CD14-positive monocyte (primary cell): ENCODE results near the gene CDRT4. TPM values are rescaled to one million over a fixed set of nuclear protein-coding genes. Genes with fewer than 3 reads are reported as not detected.
A peak's percentile ranks its signal among the peaks of the same experiment; 100 is the strongest.

Experiments
- DNase-seq, 3 donors: peaks; one replicate each; pipeline ENCODE4 v3.0.0-alpha.2; 2011 to 2022
- H2AFZ ChIP-seq: 2 replicates; pipeline ENCODE4 v1.6.0; 2012; ENCODE audit warnings: mild to moderate bottlenecking, low read depth, low read length, inconsistent platforms; ENCODE audit not compliant: insufficient read depth, poor library complexity, severe bottlenecking
- H3K27ac ChIP-seq, 2 donors: 1 replicate in 1 of 2; 2 replicates in 1 of 2; pipeline ENCODE4 v1.5.1; 2012 to 2013; ENCODE audit warnings: low read length in 2 of 2, control low read depth in 1 of 2, inconsistent platforms in 1 of 2, low read depth in 1 of 2, mild to moderate bottlenecking in 1 of 2
- H3K27me3 ChIP-seq, 2 donors: one replicate each; pipeline versions ENCODE4 v1.6.0 to v1.6.1; 2011 to 2013; ENCODE audit warnings: low read length in 2 of 2; ENCODE audit not compliant: control insufficient read depth in 2 of 2, insufficient read depth in 2 of 2
- H3K36me3 ChIP-seq, 2 donors: replicated peaks in 1 of 2; 1 replicate in 1 of 2; 2 replicates in 1 of 2; pipeline versions ENCODE4 v1.5.1 to v1.6.1; 2012 to 2013; ENCODE audit warnings: low read length in 2 of 2, control low read depth in 1 of 2, inconsistent platforms in 1 of 2, mild to moderate bottlenecking in 1 of 2; ENCODE audit not compliant: insufficient read depth in 2 of 2, control insufficient read depth in 1 of 2
- H3K4me1 ChIP-seq, 2 donors: 1 replicate in 1 of 2; 2 replicates in 1 of 2; pipeline versions ENCODE4 v1.5.1 to v1.6.1; 2012 to 2013; ENCODE audit warnings: low read length in 2 of 2, control low read depth in 1 of 2, inconsistent platforms in 1 of 2, mild to moderate bottlenecking in 1 of 2, moderate library complexity in 1 of 2; ENCODE audit not compliant: insufficient read depth in 2 of 2, control insufficient read depth in 1 of 2
- H3K4me2 ChIP-seq: replicated peaks from 2 replicates; pipeline ENCODE3; 2012; ENCODE audit warnings: low read length, moderate library complexity, mild to moderate bottlenecking; ENCODE audit not compliant: poor library complexity, severe bottlenecking; ENCODE audit errors: extremely low read depth
- H3K4me3 ChIP-seq, 3 experiments: fragments of 200-600 bp in 1 of 3; sonication (generic) in 1 of 3; replicated peaks in 1 of 3; 1 replicate in 2 of 3; 2 replicates in 1 of 3; pipeline ENCODE4 v1.5.1; 2011 to 2013; ENCODE audit warnings: low read length in 3 of 3, mild to moderate bottlenecking in 3 of 3, control low read depth in 2 of 3, low read depth in 2 of 3, inconsistent platforms in 1 of 3, moderate library complexity in 1 of 3
- H3K79me2 ChIP-seq: 2 replicates; pipeline ENCODE4 v1.6.0; 2012; ENCODE audit warnings: mild to moderate bottlenecking, control low read depth, inconsistent platforms, low read length, moderate library complexity; ENCODE audit not compliant: insufficient read depth
- H3K9ac ChIP-seq: 2 replicates; pipeline ENCODE4 v1.6.0; 2017; ENCODE audit warnings: low read length, mild to moderate bottlenecking; ENCODE audit not compliant: insufficient read depth, poor library complexity, severe bottlenecking
- H3K9me3 ChIP-seq, 2 donors: replicated peaks in 1 of 2; 1 replicate in 1 of 2; 2 replicates in 1 of 2; pipeline versions ENCODE4 v1.5.1 to v1.6.1; 2012 to 2013; ENCODE audit warnings: low read length in 2 of 2, control low read depth in 1 of 2; ENCODE audit not compliant: control insufficient read depth in 1 of 2, insufficient read depth in 1 of 2
- H4K20me1 ChIP-seq: 2 replicates; pipeline ENCODE4 v1.6.0; 2012; ENCODE audit warnings: mild to moderate bottlenecking, low read length, control low read depth, moderate library complexity; ENCODE audit not compliant: insufficient read depth
- H3K27ac Mint-ChIP-seq, 7 donors: one replicate each; pipeline ENCODE4 v1.8.0; 2020; ENCODE audit warnings: mild to moderate bottlenecking in 7 of 7, mixed read lengths in 7 of 7, moderate library complexity in 6 of 7, inconsistent platforms in 2 of 7
- H3K27me3 Mint-ChIP-seq, 3 donors: one replicate each; pipeline ENCODE4 v1.8.0; 2021 to 2022; ENCODE audit warnings: low read depth in 3 of 3, mild to moderate bottlenecking in 3 of 3, mixed read lengths in 3 of 3, moderate library complexity in 3 of 3, inconsistent platforms in 1 of 3
- H3K36me3 Mint-ChIP-seq, 2 donors: one replicate each; pipeline ENCODE4 v1.8.0; 2020; ENCODE audit warnings: mixed read lengths in 2 of 2, inconsistent platforms in 1 of 2, mild to moderate bottlenecking in 1 of 2
- H3K4me1 Mint-ChIP-seq: one replicate; pipeline ENCODE4 v1.8.0; 2020; ENCODE audit warnings: mild to moderate bottlenecking, mixed read lengths
- H3K4me3 Mint-ChIP-seq, 2 donors: one replicate each; pipeline ENCODE4 v1.8.0; 2020; ENCODE audit warnings: mild to moderate bottlenecking in 2 of 2, mixed read lengths in 2 of 2, moderate library complexity in 1 of 2
- H3K9me3 Mint-ChIP-seq, 7 donors: one replicate each; pipeline ENCODE4 v1.8.0; 2020 to 2022; ENCODE audit warnings: mixed read lengths in 7 of 7, mild to moderate bottlenecking in 6 of 7, moderate library complexity in 6 of 7, inconsistent platforms in 2 of 7
- WGBS: methylation state at CpG from one replicate; pipeline ENCODE4 v1.1.5; 2013; ENCODE audit warnings: missing lambda C conversion rate; ENCODE audit not compliant: insufficient coverage; 5-methylcytosine and 5-hydroxymethylcytosine counted together
- intact Hi-C, 2 donors: fragments of 100-400 bp; cut with micrococcal nuclease; formaldehyde crosslinking; loops; one replicate each; pipeline versions ENCODE4 v1.15.0 to v1.15.1; 2023
- polyA plus RNA-seq, 3 donors: library from polyadenylated mRNA; depleted of rRNA in 1 of 3; unstranded in 2 of 3; stranded (reverse) in 1 of 3; fragments of 300-500 nt in 2 of 3; fragments of >200 nt in 1 of 3; fragmentation: Illumina TruSeq in 2 of 3; gene quantifications; 1 replicate in 2 of 3; 2 replicates in 1 of 3; pipeline ENCODE4 v1.2.3, GENCODE V29; 2012 to 2021
- TF ChIP-seq, protein P1 (sequence below): fragments of 200-600 bp; IDR thresholded peaks from one replicate; pipeline ENCODE4 v1.8.0; 2022; ENCODE audit warnings: antibody characterized with exemption, mild to moderate bottlenecking

CDRT4 gene
- polyA plus RNA-seq, 3 donors: 0.34 to 0.71 TPM; not detected in 1

DNA sequence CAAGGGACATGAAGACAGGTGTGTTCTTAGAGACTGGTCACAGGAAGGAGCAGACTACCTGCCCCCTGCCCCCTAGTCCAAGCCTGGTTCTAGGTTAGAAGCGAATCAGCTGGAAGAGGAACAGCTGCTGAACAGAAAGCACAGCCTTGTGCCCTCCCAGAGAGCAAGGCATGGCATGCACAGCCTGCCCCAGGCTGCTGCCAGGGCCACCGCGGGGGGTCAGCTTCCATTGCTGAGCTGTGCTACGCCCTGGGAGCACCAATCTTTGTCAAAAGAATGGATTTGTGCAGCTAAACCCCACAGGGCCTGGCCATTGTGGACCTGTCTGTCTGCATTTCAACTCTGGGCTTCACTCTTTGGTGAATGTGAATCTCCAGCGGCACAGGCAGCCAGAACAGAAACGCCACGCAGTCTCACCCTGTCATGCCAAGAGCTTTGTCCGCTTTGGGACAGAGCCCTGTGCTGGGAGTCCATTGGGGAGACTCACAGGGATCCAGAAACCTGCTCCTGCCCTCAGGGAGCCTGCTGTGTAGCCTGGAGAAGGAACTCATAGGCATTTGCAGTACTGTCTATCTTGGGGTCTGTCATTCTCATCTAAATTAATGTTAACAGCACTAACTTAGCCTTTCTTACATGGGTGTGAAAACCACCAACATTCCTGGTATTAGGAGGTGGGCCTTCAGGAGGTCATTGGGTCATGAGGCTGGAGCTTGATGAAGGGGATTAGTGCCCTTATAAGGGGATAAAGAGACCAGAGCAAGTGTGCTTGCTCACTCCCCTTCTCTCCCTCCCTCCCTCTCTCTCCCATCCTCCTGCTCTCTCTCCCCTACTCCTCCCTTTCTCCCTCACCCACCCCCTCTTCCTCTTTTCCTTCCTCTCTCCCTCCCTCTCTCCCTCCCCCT, 25.6 kb upstream of the CDRT4 start:
- DNase-seq: no peak
- Mint-ChIP-seq H3K9me3 (peaks cover 0 to 6% (median 2%) of the 10 kb centered on the region in 7 donors), H3K4me3 (no peak overlapping the region), H3K27me3 (peaks cover 0 to 3% (median 1%) of the 10 kb centered on the region in 3 donors), H3K27ac (peak overlapping the region in 1 of 7 donors; percentile 32), H3K4me1 (peaks cover 8% of the 10 kb centered on the region), H3K36me3 (peaks cover 1 to 3% of the 10 kb centered on the region in 2 donors)
- Histone ChIP-seq H3K27me3 (no peaks in the 10 kb centered on the region), H3K9me3 (peaks cover 0 to 5% of the 10 kb centered on the region in 2 donors), H3K4me2 (no peak overlapping the region), H3K9ac (no peak overlapping the region), H3K79me2 (no peaks in the 10 kb centered on the region), H2AFZ (no peak overlapping the region), H3K36me3 (no peaks in the 10 kb centered on the region), H3K4me3 (no peak overlapping the region), H3K4me1 (no peaks in the 10 kb centered on the region), H4K20me1 (no peaks in the 10 kb centered on the region), H3K27ac (no peak overlapping the region)
- intact Hi-C loops: no loop called here
- WGBS: 94% methylated on average over 8 of the region's 8 CpGs
- TF ChIP-seq, protein P1, sequence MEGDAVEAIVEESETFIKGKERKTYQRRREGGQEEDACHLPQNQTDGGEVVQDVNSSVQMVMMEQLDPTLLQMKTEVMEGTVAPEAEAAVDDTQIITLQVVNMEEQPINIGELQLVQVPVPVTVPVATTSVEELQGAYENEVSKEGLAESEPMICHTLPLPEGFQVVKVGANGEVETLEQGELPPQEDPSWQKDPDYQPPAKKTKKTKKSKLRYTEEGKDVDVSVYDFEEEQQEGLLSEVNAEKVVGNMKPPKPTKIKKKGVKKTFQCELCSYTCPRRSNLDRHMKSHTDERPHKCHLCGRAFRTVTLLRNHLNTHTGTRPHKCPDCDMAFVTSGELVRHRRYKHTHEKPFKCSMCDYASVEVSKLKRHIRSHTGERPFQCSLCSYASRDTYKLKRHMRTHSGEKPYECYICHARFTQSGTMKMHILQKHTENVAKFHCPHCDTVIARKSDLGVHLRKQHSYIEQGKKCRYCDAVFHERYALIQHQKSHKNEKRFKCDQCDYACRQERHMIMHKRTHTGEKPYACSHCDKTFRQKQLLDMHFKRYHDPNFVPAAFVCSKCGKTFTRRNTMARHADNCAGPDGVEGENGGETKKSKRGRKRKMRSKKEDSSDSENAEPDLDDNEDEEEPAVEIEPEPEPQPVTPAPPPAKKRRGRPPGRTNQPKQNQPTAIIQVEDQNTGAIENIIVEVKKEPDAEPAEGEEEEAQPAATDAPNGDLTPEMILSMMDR: no peak

DNA sequence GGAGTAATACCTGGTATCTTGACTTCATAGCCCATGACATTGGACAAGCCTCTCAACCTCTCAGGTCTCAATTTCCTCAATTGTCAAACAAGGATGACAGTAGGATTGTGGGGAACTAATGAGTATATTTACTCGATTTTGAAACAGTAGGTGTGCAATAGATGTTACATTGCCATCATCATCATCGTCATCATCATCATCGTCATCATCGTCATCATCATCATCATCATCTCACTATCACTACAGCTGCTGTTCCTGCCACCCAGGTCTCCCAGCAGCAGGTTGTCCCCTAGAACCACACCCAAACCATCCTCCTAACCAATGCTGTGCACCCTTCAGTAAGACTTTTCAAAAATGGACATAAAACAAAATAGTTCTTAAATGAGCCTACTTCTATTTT, 24.8 kb upstream of the CDRT4 start:
- intact Hi-C loops: no loop called here
- H3K4me2 ChIP-seq: no peak overlapping the region
- H3K4me3 Mint-ChIP-seq: no peak overlapping the region
- peaks cover 0 to 5% of the 10 kb centered on the region in 2 donors for H3K9me3 ChIP-seq
- no peaks in the 10 kb centered on the region for H3K4me1 ChIP-seq
- H3K27me3 ChIP-seq: no peaks in the 10 kb centered on the region
- DNase-seq: no peak
- H3K27me3 Mint-ChIP-seq: peaks cover 0 to 3% (median 1%) of the 10 kb centered on the region in 3 donors
- H3K79me2 ChIP-seq: no peaks in the 10 kb centered on the region
- H4K20me1 ChIP-seq: no peaks in the 10 kb centered on the region
- H3K9me3 Mint-ChIP-seq: peaks cover 0 to 6% (median 2%) of the 10 kb centered on the region in 7 donors
- H2AFZ ChIP-seq: no peak overlapping the region
- no peaks in the 10 kb centered on the region for H3K36me3 ChIP-seq
- no peak overlapping the region for H3K27ac ChIP-seq
- 95% methylated on average over 3 of the region's 4 CpGs for WGBS
- H3K36me3 Mint-ChIP-seq: peaks cover 1 to 3% of the 10 kb centered on the region in 2 donors
- peak overlapping the region in 1 of 7 donors; percentile 28 for H3K27ac Mint-ChIP-seq
- H3K9ac ChIP-seq: no peak overlapping the region
- TF ChIP-seq, protein P1: no peak
- H3K4me3 ChIP-seq: no peak overlapping the region
- peaks cover 8% of the 10 kb centered on the region for H3K4me1 Mint-ChIP-seq
